SU-DHL-6 (cell line): ENCODE measurements around the gene RORC.

Experiments
- EZH2phosphoT487 ChIP-seq: fragments of 200-600 bp; sonication (generic), shearing (Covaris generic); conservative IDR thresholded peaks from 2 replicates; pipeline ENCODE4 v1.6.1; 2018; ENCODE audit warnings: mild to moderate bottlenecking, antibody characterized with exemption, low read length, moderate library complexity, mixed read lengths
- TF ChIP-seq, protein P1 (sequence below): fragments of 200-600 bp; sonication (generic); IDR thresholded peaks from one replicate; pipeline ENCODE4 v1.5.1; 2017; ENCODE audit warnings: antibody characterized with exemption, mild to moderate bottlenecking, low read length, moderate library complexity; ENCODE audit not compliant: insufficient read depth, poor library complexity, severe bottlenecking

- TF ChIP-seq, protein P1, sequence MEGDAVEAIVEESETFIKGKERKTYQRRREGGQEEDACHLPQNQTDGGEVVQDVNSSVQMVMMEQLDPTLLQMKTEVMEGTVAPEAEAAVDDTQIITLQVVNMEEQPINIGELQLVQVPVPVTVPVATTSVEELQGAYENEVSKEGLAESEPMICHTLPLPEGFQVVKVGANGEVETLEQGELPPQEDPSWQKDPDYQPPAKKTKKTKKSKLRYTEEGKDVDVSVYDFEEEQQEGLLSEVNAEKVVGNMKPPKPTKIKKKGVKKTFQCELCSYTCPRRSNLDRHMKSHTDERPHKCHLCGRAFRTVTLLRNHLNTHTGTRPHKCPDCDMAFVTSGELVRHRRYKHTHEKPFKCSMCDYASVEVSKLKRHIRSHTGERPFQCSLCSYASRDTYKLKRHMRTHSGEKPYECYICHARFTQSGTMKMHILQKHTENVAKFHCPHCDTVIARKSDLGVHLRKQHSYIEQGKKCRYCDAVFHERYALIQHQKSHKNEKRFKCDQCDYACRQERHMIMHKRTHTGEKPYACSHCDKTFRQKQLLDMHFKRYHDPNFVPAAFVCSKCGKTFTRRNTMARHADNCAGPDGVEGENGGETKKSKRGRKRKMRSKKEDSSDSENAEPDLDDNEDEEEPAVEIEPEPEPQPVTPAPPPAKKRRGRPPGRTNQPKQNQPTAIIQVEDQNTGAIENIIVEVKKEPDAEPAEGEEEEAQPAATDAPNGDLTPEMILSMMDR, result no peak
- no peak for TF ChIP-seq EZH2phosphoT487
Measured at GRCh38 chr1:151815716-151816327, 15.8 kb downstream of the RORC start.
